ENCODE results near the gene CBX6.

Gene CBX6

DNA sequence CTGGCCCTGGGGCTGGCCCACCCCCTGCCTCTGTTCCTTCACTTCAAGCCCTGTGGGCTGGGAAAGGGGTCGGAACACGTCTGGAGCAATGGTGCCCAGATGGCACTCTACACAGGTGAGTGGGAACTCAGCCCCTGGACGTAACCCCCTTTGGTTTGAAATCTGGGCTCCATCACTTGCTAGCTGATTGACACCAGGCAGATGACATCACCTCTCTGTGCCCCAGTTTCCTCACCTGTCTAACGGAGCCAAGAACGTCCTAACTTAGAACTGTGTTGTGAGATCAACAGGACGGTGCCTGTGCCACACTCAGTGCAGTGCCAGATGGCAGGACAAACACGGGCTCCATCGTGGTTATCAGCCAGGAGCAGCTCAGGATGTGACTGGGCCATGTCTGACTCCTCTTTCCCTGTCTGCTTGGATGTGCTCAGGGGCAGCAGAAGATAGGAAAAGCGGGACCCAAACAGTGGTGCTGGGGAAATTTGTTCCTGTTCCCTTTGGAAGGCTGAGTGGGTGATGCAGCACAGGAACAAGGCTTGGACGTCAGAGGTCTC is 52.6 kb downstream of the CBX6 start:
- DNase-seq = no peak

DNA sequence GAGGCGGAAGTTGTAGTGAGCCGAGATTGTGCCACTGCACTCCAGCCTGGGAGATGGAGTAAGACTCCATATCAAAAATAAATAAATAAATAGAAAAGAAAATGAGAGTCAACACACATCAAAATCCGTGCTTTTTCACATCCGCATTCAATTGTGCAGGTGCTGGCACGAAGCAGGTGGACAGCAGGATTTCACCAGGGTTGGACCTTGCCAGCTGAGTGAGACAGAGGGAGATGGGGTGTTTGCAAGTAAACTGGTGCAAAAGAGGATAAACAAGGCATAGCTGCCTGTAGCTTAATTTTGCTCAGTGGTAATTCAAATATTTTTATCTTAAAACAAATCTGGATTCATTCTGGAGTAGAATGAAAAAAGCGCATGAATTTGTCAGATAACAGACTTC is 54.8 kb downstream of the CBX6 start:
- no peak for DNase-seq

DNA sequence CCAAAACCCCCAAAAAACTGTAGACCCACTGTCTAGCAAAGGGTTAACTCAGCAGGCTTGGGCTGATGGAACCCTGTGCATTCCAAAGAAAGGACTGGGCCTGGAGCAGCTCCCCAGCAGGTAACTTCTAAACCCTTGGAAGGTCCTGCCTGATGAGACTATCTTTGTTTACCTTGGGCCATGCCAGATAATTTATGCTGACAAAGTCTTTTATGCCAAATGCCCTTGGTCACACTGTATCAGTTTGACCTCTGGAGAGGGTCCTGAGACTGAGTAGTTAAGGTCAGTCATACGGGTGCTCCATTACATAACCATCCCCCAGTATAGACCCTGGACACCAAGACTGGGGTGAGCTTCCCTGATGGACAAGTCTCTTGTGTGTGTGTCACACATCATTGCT is 56.2 kb downstream of the CBX6 start:
- DNase-seq = no peak

All from fibroblast of skin of back (primary cell).